HepG2 (cell line): Measurements from ENCODE around the gene CACNG5. TPM values are rescaled to one million over a fixed set of nuclear protein-coding genes. Genes with fewer than 3 reads are reported as not detected.

Experiments
- CEBPG ChIP-seq: IDR thresholded peaks from 2 replicates; pipeline ENCODE4 v1.6.1; 2016
- EHMT2 ChIP-seq: fragments of 200-600 bp; sonication (generic); IDR thresholded peaks from 2 replicates; pipeline ENCODE4 v1.7.0; 2017; ENCODE audit warnings: antibody characterized with exemption, low read depth, low read length, borderline replicate concordance
- ELF1 ChIP-seq: sonication (generic); formaldehyde crosslinking; IDR thresholded peaks from 2 replicates; pipeline ENCODE4 v1.4.0; 2020; ENCODE audit warnings: missing genetic modification reagents
- ERF ChIP-seq: IDR thresholded peaks from 2 replicates; pipeline ENCODE4 v1.6.1; 2018; ENCODE audit warnings: missing biosample characterization, missing genetic modification reagents
- HES4 ChIP-seq: sonication (generic); formaldehyde crosslinking; IDR thresholded peaks from 2 replicates; pipeline ENCODE4 v1.9.0; 2021; ENCODE audit warnings: mild to moderate bottlenecking, missing genetic modification reagents, borderline replicate concordance
- HIVEP1 ChIP-seq: sonication (generic); formaldehyde crosslinking; IDR thresholded peaks from 2 replicates; pipeline ENCODE4 v1.4.0; 2020; ENCODE audit warnings: mild to moderate bottlenecking, missing genetic modification reagents
- JDP2 ChIP-seq: sonication (generic); formaldehyde crosslinking; IDR thresholded peaks from 2 replicates; pipeline ENCODE4 v1.8.1; 2022; ENCODE audit warnings: missing genetic modification reagents, borderline replicate concordance
- JUNB ChIP-seq: sonication (generic); formaldehyde crosslinking; IDR thresholded peaks from 2 replicates; pipeline ENCODE4 v1.8.0; 2022; ENCODE audit warnings: missing genetic modification reagents, mild to moderate bottlenecking, borderline replicate concordance
- NPAS2 ChIP-seq: sonication (generic); formaldehyde crosslinking; IDR thresholded peaks from 2 replicates; pipeline ENCODE4 v1.8.0; 2022; ENCODE audit warnings: mild to moderate bottlenecking, missing genetic modification reagents, borderline replicate concordance
- TAF15 ChIP-seq: fragments of 200-400 bp; formaldehyde crosslinking; IDR thresholded peaks from one replicate; pipeline ENCODE4 v1.6.1; 2018; ENCODE audit warnings: mild to moderate bottlenecking, low read depth, low read length; ENCODE audit not compliant: poor library complexity, severe bottlenecking
- THAP11 ChIP-seq: IDR thresholded peaks from 2 replicates; pipeline ENCODE4 v1.6.1; 2016; ENCODE audit warnings: missing biosample characterization, missing genetic modification reagents
- ZBTB1 ChIP-seq: sonication (generic); formaldehyde crosslinking; IDR thresholded peaks from 2 replicates; pipeline ENCODE4 v1.4.0; 2020; ENCODE audit warnings: missing genetic modification reagents, borderline replicate concordance
- ZMAT3 ChIP-seq: sonication (generic); formaldehyde crosslinking; conservative IDR thresholded peaks from 2 replicates; pipeline ENCODE4 v1.7.0; 2021; ENCODE audit warnings: missing genetic modification reagents
- ZNF20 ChIP-seq: sonication (generic); formaldehyde crosslinking; IDR thresholded peaks from 2 replicates; pipeline ENCODE4 v1.4.0; 2020; ENCODE audit warnings: mild to moderate bottlenecking, moderate library complexity, missing genetic modification reagents
- ZNF253 ChIP-seq: sonication (generic); formaldehyde crosslinking; IDR thresholded peaks from 2 replicates; pipeline ENCODE4 v1.8.0; 2022; ENCODE audit warnings: mild to moderate bottlenecking, missing genetic modification reagents, borderline replicate concordance
- ZNF343 ChIP-seq: sonication (generic); formaldehyde crosslinking; IDR thresholded peaks from 2 replicates; pipeline ENCODE4 v1.4.0; 2020; ENCODE audit warnings: mild to moderate bottlenecking, missing genetic modification reagents
- ZNF350 ChIP-seq: sonication (generic); formaldehyde crosslinking; IDR thresholded peaks from 2 replicates; pipeline ENCODE4 v1.4.0; 2020; ENCODE audit warnings: mild to moderate bottlenecking, low read depth, missing genetic modification reagents, borderline replicate concordance
- ZNF382 ChIP-seq: sonication (generic); formaldehyde crosslinking; IDR thresholded peaks from 2 replicates; pipeline ENCODE4 v1.5.0; 2020; ENCODE audit warnings: missing genetic modification reagents, mild to moderate bottlenecking, borderline replicate concordance
- ZNF576 ChIP-seq: sonication (generic); formaldehyde crosslinking; IDR thresholded peaks from 2 replicates; pipeline ENCODE4 v1.4.0; 2020; ENCODE audit warnings: mild to moderate bottlenecking, missing genetic modification reagents
- ZNF598 ChIP-seq: sonication (generic); formaldehyde crosslinking; IDR thresholded peaks from 2 replicates; pipeline ENCODE4 v1.5.1; 2020; ENCODE audit warnings: mild to moderate bottlenecking, missing genetic modification reagents, borderline replicate concordance
- ZNF615 ChIP-seq: sonication (generic); formaldehyde crosslinking; IDR thresholded peaks from 2 replicates; pipeline ENCODE4 v1.5.0; 2020; ENCODE audit warnings: mild to moderate bottlenecking, missing genetic modification reagents, borderline replicate concordance
- ZNF766 ChIP-seq: sonication (generic); formaldehyde crosslinking; IDR thresholded peaks from 2 replicates; pipeline ENCODE4 v1.5.0; 2020; ENCODE audit warnings: missing genetic modification reagents, borderline replicate concordance
- ZNF772 ChIP-seq: sonication (generic); formaldehyde crosslinking; IDR thresholded peaks from 2 replicates; pipeline ENCODE4 v1.5.0; 2020; ENCODE audit warnings: mild to moderate bottlenecking, missing genetic modification reagents
- ZNF775 ChIP-seq: sonication (generic); formaldehyde crosslinking; IDR thresholded peaks from 2 replicates; pipeline ENCODE4 v1.4.0; 2020; ENCODE audit warnings: missing genetic modification reagents, mild to moderate bottlenecking, moderate library complexity, borderline replicate concordance
- ZNF790 ChIP-seq: sonication (generic); formaldehyde crosslinking; IDR thresholded peaks from 2 replicates; pipeline ENCODE4 v1.8.0; 2022; ENCODE audit warnings: missing genetic modification reagents, mild to moderate bottlenecking, borderline replicate concordance
- polyA plus RNA-seq, 8 experiments: library from polyadenylated mRNA; depleted of rRNA in 3 of 8; stranded (reverse) in 7 of 8; unstranded in 1 of 8; fragments of >200 nt; fragmentation: Illumina TruSeq in 4 of 8; extraction: Trizol in 4 of 8; gene quantifications; 2 replicates each; pipeline versions ENCODE4 v1.2.1 to v1.2.3, GENCODE V29; 2011 to 2016; ENCODE audit warnings: low read depth in 4 of 8, missing spikeins in 1 of 8, mixed read lengths in 1 of 8; ENCODE audit not compliant: insufficient read depth in 1 of 8
- total RNA-seq, 5 experiments: library from RNA; depleted of rRNA; stranded (reverse); fragments of >200 nt; fragmentation: Illumina TruSeq; extraction: Trizol; gene quantifications; 2 replicates each; pipeline ENCODE4 v1.2.3, GENCODE V29; 2016; ENCODE audit warnings: low read depth in 1 of 5
- TF ChIP-seq, protein P1 (sequence below): sonication (generic); formaldehyde crosslinking; IDR thresholded peaks from 2 replicates; pipeline ENCODE4 v1.8.1; 2023; ENCODE audit warnings: mild to moderate bottlenecking, missing genetic modification reagents
- TF ChIP-seq, protein P2 (sequence below): conservative IDR thresholded peaks from 2 replicates; pipeline ENCODE4 v1.6.1; 2018; ENCODE audit warnings: missing genetic modification reagents

The CACNG5 gene
- total and polyA plus RNA-seq, 2 of the 13 experiments (the other 11 are each of a cell fraction or from before 2014, with no cell fraction given), result not detected

DNA sequence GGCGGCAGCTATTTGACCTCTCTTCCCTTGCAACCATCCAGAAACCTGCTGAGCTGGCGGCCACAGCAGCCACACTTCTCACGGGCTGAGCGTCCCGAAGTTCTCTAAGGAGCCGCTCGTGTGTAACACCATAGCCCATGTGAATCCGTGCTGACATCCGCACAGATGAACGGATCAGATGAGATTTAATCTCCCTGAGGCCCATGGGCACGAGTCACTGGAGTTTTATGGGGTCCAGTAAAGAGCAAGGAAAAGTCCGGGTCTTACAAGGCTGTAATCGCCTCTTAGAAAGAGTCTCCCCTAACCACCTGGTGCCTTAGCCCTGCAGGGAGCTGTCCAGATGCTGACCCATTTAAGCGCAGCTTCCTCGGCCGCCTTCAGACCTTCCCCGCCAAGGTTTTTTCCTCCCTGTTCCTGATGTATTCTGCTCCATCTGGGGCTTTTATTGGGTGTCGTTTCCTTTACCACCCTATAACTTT lies 5.5 kb upstream of the CACNG5 start (continued):
- TF ChIP-seq, protein P1, sequence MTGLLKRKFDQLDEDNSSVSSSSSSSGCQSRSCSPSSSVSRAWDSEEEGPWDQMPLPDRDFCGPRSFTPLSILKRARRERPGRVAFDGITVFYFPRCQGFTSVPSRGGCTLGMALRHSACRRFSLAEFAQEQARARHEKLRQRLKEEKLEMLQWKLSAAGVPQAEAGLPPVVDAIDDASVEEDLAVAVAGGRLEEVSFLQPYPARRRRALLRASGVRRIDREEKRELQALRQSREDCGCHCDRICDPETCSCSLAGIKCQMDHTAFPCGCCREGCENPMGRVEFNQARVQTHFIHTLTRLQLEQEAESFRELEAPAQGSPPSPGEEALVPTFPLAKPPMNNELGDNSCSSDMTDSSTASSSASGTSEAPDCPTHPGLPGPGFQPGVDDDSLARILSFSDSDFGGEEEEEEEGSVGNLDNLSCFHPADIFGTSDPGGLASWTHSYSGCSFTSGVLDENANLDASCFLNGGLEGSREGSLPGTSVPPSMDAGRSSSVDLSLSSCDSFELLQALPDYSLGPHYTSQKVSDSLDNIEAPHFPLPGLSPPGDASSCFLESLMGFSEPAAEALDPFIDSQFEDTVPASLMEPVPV (CRISPR knock-in tag), result no peak
- TF ChIP-seq ZNF775 (CRISPR knock-in tag) (no peak), HIVEP1 (CRISPR knock-in tag) (no peak), ZNF350 (no peak), ELF1 (CRISPR knock-in tag) (no peak), ZNF772 (CRISPR knock-in tag) (no peak), THAP11 (CRISPR knock-in tag) (0 out of 2 replicates have a peak, but pooled peaks have one; percentile 37), ZNF615 (CRISPR knock-in tag) (no peak), NPAS2 (CRISPR knock-in tag) (no peak), TAF15 (no peak), JDP2 (CRISPR knock-in tag) (no peak), ZMAT3 (CRISPR knock-in tag) (no peak), ZNF253 (CRISPR knock-in tag) (no peak), ZNF790 (CRISPR knock-in tag) (no peak), ZNF343 (CRISPR knock-in tag) (no peak), ZNF20 (CRISPR knock-in tag) (no peak), CEBPG (no peak), ZNF576 (CRISPR knock-in tag) (no peak), ERF (CRISPR knock-in tag) (peak; percentile 65; the same call in 1 of the 2 replicates), EHMT2 (peak; percentile 89; the same call in 1 of the 2 replicates), ZNF382 (CRISPR knock-in tag) (no peak), ZNF598 (no peak), JUNB (CRISPR knock-in tag) (no peak), ZNF766 (CRISPR knock-in tag) (peak; percentile 86; the same call in 1 of the 2 replicates), ZBTB1 (no peak), HES4 (CRISPR knock-in tag) (no peak)
- TF ChIP-seq, protein P2, sequence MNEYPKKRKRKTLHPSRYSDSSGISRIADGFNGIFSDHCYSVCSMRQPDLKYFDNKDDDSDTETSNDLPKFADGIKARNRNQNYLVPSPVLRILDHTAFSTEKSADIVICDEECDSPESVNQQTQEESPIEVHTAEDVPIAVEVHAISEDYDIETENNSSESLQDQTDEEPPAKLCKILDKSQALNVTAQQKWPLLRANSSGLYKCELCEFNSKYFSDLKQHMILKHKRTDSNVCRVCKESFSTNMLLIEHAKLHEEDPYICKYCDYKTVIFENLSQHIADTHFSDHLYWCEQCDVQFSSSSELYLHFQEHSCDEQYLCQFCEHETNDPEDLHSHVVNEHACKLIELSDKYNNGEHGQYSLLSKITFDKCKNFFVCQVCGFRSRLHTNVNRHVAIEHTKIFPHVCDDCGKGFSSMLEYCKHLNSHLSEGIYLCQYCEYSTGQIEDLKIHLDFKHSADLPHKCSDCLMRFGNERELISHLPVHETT (CRISPR knock-in tag), result no peak
